HG03139 (cell line): ENCODE measurements around the gene PDCD10.

Experiments used
- ATAC-seq: cut with Tn5 transposase; IDR thresholded peaks from one replicate; pipeline ENCODE4 v1.9.1; 2021; ENCODE audit not compliant: unreplicated experiment

PDCD10 gene

GRCh38 chr3:167684388-167684993 lies 50.2 kb downstream of the PDCD10 start:
- ATAC-seq = peak; percentile 78

GRCh38 chr3:167679526-167679925 lies 55.2 kb downstream of the PDCD10 start:
- no peak for ATAC-seq

GRCh38 chr3:167675848-167676247 lies 58.8 kb downstream of the PDCD10 start:
- no peak for ATAC-seq

GRCh38 chr3:167673221-167673620 lies 61.5 kb downstream of the PDCD10 start:
- no peak for ATAC-seq

GRCh38 chr3:167671878-167672427 lies 62.7 kb downstream of the PDCD10 start:
- ATAC-seq = no peak

- ATAC-seq = no peak
Observed at GRCh38 chr3:167669699-167670098, 65.0 kb downstream of the PDCD10 start.

GRCh38 chr3:167668651-167669050 lies 66.0 kb downstream of the PDCD10 start:
- no peak for ATAC-seq

GRCh38 chr3:167666563-167666962 lies 68.1 kb downstream of the PDCD10 start:
- ATAC-seq = no peak

- no peak for ATAC-seq
Observed at GRCh38 chr3:167662919-167663400, 71.7 kb downstream of the PDCD10 start.

- ATAC-seq = no peak
Observed at GRCh38 chr3:167657684-167658225, 76.9 kb downstream of the PDCD10 start.

GRCh38 chr3:167656821-167657220 lies 77.9 kb downstream of the PDCD10 start:
- ATAC-seq = no peak

GRCh38 chr3:167653760-167654159 lies 80.9 kb downstream of the PDCD10 start, which contains the start of gene WDR49:
TSS of gene WDR49 (minus strand) at chr3:167653942. CDS start at chr3:167653425, 517 bp downstream.
- no peak for ATAC-seq

GRCh38 chr3:167653155-167653554 lies 81.5 kb downstream of the PDCD10 start:
- ATAC-seq = no peak

GRCh38 chr3:167651826-167652225 lies 82.9 kb downstream of the PDCD10 start:
- no peak for ATAC-seq

- no peak for ATAC-seq
Observed at GRCh38 chr3:167650459-167650858, 84.2 kb downstream of the PDCD10 start.

- ATAC-seq = no peak
Observed at GRCh38 chr3:167649746-167650145, 84.9 kb downstream of the PDCD10 start.

- ATAC-seq = no peak
Observed at GRCh38 chr3:167644611-167645010, 90.1 kb downstream of the PDCD10 start.
